NCI-H128 (cell line): ENCODE results near the gene C2CD2L.
A peak's percentile ranks its signal among the peaks of the same experiment; 100 is the strongest.
"Not testable (repeated sequence)": the region's sequence is repeated elsewhere in the genome, so short reads cannot be mapped to it uniquely, and the experiment has no call there.

Experiments used
- DNase-seq: peaks from one replicate; lab custom pipeline; 2025; ENCODE audit not compliant: unreplicated experiment; lab: John Stamatoyannopoulos, UW

The C2CD2L gene

GRCh38 chr11:119092880-119093842 is 14.0 kb upstream of the C2CD2L start:
- no peak for DNase-seq

GRCh38 chr11:119093942-119094815 is 13.0 kb upstream of the C2CD2L start:
- no peak for DNase-seq

- no peak for DNase-seq
These were observed 12.4 kb upstream of the C2CD2L start for GRCh38 chr11:119094816-119095065.

- DNase-seq: peak; percentile 96
These were observed 11.9 kb upstream of the C2CD2L start for GRCh38 chr11:119095066-119095880.

GRCh38 chr11:119099711-119100110 is 7.4 kb upstream of the C2CD2L start:
- no peak for DNase-seq

GRCh38 chr11:119100246-119100970 is 6.7 kb upstream of the C2CD2L start:
- no peak for DNase-seq

GRCh38 chr11:119100994-119101758 is 6.0 kb upstream of the C2CD2L start:
- DNase-seq: no peak

- DNase-seq: peak; percentile 52
These were observed 5.3 kb upstream of the C2CD2L start, which contains the start of gene DPAGT1 for GRCh38 chr11:119101759-119102423. Gene DPAGT1, minus strand, starts transcription at chr11:119101853. Its CDS starts 198 bp downstream, at chr11:119101655.

GRCh38 chr11:119103161-119103664 is 3.9 kb upstream of the C2CD2L start:
- DNase-seq: not testable (repeated sequence)

- DNase-seq: no peak
These were observed 3.4 kb upstream of the C2CD2L start for GRCh38 chr11:119103793-119104192.

- no peak for DNase-seq
These were observed 498 bp downstream of the C2CD2L start for GRCh38 chr11:119107538-119108145.

GRCh38 chr11:119108146-119108856 is 1.2 kb downstream of the C2CD2L start:
- DNase-seq: no peak

- no peak for DNase-seq
These were observed 1.7 kb downstream of the C2CD2L start for GRCh38 chr11:119108857-119109221.

- no peak for DNase-seq
These were observed 2.7 kb downstream of the C2CD2L start for GRCh38 chr11:119109843-119110242.

- no peak for DNase-seq
These were observed 3.3 kb downstream of the C2CD2L start for GRCh38 chr11:119110439-119110838.

- DNase-seq: no peak
These were observed 4.3 kb downstream of the C2CD2L start for GRCh38 chr11:119111361-119111925.

GRCh38 chr11:119112314-119113020 is 5.3 kb downstream of the C2CD2L start:
- DNase-seq: no peak
